HL-60 (cell line): ENCODE measurements around the gene ITGB1BP2.

Source experiments
- DNase-seq, 2 experiments: peaks; one replicate each; pipeline ENCODE4 v3.0.0-alpha.2; 2010 to 2020; ENCODE audit warnings: low read depth in 1 of 2, low spot score in 1 of 2
- H3K27ac ChIP-seq: fragments of 250-450 bp; sonication (Bioruptor Pico); replicated peaks from 2 replicates; pipeline ENCODE4 v1.5.1; 2020; ENCODE audit warnings: mild to moderate bottlenecking, moderate library complexity
- H3K27me3 ChIP-seq: fragments of 250-450 bp; sonication (Bioruptor Pico); 2 replicates; pipeline ENCODE4 v1.5.1; 2021; ENCODE audit warnings: mild to moderate bottlenecking, moderate library complexity; ENCODE audit not compliant: insufficient read depth, poor library complexity, severe bottlenecking
- H3K4me3 ChIP-seq: replicated peaks from 2 replicates; pipeline ENCODE4 v1.5.1; 2011; ENCODE audit warnings: mild to moderate bottlenecking, control low read depth, low read length; ENCODE audit not compliant: insufficient read depth
- GABPA ChIP-seq: IDR thresholded peaks from 2 replicates; pipeline ENCODE4 v1.6.1; 2012; ENCODE audit warnings: low read depth
- POLR2AphosphoS5 ChIP-seq: IDR thresholded peaks from 2 replicates; pipeline ENCODE4 v1.6.1; 2012; ENCODE audit warnings: low read depth
- SPI1 ChIP-seq: IDR thresholded peaks from 2 replicates; pipeline ENCODE4 v1.6.1; 2012; ENCODE audit warnings: low read depth, mild to moderate bottlenecking, borderline replicate concordance
- long read RNA-seq: library from polyadenylated mRNA; unstranded; transcript quantifications from one replicate; pipeline ENCODE4 v2.0.0, GENCODE V29; 2020
- TF ChIP-seq, protein P1 (sequence below): IDR thresholded peaks from one replicate; pipeline ENCODE4 v1.5.1; 2011; ENCODE audit warnings: low read length, control low read depth, inconsistent platforms; ENCODE audit not compliant: insufficient read depth
- TF ChIP-seq, protein P2 (sequence below): IDR thresholded peaks from 2 replicates; pipeline ENCODE4 v1.6.1; 2012; ENCODE audit warnings: low read depth; ENCODE audit not compliant: insufficient replicate concordance

ITGB1BP2 gene
- long read RNA-seq, result 0 reads

DNA sequence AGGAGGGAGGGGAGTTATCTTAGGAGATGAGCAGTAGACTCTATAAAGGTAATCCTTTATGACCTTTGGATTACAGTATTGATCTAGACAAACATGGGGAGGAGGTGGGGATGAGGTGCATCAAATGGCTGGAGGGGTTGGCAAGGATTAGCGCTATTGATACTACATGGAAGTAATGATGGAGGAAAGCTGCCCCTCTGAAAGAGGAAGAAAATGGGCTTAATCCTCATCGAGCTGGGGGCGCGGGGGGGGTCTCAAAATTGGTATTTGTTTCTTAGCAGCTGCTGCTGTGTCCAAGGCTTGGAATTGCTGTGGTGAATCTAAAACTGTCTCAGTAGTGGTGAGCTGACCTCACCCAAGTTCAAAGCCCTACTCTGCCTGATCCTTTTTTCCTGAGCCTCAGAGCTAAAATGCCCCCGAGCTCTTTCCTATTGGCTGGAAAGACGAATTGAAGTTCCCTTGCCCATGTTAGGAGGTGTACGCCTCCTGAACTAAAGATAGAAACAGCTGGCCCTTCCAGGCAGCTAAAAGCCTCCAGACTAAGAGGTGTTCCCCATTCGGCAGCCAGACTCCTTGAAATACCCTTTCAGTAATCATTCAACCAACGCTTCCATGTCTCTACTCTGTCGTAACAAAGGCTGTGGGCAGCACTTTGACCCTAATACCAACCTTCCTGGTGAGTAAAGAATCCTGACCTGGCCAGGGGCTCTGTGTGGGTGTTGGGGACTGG, at the start of gene ITGB1BP2:
TSS of gene ITGB1BP2 (plus strand) at position 556 of the 730 bp plus-strand sequence. CDS start at position 613, 57 bp downstream.
- no peak within 1 kb of the TSS for H3K27ac ChIP-seq
- H3K27me3 ChIP-seq, result no peaks in the 10 kb centered on the region
- H3K4me3 ChIP-seq, result no peak within 1 kb of the TSS
- TF ChIP-seq SPI1, result no peak
- TF ChIP-seq, protein P1, sequence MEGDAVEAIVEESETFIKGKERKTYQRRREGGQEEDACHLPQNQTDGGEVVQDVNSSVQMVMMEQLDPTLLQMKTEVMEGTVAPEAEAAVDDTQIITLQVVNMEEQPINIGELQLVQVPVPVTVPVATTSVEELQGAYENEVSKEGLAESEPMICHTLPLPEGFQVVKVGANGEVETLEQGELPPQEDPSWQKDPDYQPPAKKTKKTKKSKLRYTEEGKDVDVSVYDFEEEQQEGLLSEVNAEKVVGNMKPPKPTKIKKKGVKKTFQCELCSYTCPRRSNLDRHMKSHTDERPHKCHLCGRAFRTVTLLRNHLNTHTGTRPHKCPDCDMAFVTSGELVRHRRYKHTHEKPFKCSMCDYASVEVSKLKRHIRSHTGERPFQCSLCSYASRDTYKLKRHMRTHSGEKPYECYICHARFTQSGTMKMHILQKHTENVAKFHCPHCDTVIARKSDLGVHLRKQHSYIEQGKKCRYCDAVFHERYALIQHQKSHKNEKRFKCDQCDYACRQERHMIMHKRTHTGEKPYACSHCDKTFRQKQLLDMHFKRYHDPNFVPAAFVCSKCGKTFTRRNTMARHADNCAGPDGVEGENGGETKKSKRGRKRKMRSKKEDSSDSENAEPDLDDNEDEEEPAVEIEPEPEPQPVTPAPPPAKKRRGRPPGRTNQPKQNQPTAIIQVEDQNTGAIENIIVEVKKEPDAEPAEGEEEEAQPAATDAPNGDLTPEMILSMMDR, result no peak
- 0 out of 2 replicates have a peak, but pooled peaks have one; percentile 48 for TF ChIP-seq POLR2AphosphoS5
- peak in 1 of 2 experiments; percentile 6 for DNase-seq

DNA sequence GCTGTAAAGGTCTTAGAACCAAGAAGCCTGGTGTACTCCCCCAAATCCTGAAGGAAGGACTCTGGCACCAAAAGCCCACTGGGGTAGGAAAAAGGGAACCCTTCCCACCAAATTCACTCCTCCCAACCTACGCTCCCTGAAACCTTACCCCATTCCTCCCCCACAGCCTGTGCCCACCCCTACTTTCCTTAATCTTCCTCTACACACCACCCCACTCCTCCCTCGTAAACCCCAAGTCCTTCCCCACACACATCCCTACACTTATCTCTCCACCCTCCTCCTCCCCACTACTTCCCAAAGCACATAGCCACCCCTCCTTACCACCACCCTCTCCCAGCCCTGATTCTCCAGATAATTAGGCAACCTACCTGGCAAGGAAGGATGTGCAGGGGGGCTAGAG, 49.3 kb upstream of the ITGB1BP2 start:
- TF ChIP-seq SPI1 (no peak), POLR2AphosphoS5 (no peak), GABPA (no peak)
- TF ChIP-seq, protein P2, sequence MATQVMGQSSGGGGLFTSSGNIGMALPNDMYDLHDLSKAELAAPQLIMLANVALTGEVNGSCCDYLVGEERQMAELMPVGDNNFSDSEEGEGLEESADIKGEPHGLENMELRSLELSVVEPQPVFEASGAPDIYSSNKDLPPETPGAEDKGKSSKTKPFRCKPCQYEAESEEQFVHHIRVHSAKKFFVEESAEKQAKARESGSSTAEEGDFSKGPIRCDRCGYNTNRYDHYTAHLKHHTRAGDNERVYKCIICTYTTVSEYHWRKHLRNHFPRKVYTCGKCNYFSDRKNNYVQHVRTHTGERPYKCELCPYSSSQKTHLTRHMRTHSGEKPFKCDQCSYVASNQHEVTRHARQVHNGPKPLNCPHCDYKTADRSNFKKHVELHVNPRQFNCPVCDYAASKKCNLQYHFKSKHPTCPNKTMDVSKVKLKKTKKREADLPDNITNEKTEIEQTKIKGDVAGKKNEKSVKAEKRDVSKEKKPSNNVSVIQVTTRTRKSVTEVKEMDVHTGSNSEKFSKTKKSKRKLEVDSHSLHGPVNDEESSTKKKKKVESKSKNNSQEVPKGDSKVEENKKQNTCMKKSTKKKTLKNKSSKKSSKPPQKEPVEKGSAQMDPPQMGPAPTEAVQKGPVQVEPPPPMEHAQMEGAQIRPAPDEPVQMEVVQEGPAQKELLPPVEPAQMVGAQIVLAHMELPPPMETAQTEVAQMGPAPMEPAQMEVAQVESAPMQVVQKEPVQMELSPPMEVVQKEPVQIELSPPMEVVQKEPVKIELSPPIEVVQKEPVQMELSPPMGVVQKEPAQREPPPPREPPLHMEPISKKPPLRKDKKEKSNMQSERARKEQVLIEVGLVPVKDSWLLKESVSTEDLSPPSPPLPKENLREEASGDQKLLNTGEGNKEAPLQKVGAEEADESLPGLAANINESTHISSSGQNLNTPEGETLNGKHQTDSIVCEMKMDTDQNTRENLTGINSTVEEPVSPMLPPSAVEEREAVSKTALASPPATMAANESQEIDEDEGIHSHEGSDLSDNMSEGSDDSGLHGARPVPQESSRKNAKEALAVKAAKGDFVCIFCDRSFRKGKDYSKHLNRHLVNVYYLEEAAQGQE, result no peak
- TF ChIP-seq, protein P1, result no peak
- Histone ChIP-seq H3K4me3 (no peak overlapping the region), H3K27me3 (no peaks in the 10 kb centered on the region), H3K27ac (no peak overlapping the region)
- DNase-seq, result no peak

DNA sequence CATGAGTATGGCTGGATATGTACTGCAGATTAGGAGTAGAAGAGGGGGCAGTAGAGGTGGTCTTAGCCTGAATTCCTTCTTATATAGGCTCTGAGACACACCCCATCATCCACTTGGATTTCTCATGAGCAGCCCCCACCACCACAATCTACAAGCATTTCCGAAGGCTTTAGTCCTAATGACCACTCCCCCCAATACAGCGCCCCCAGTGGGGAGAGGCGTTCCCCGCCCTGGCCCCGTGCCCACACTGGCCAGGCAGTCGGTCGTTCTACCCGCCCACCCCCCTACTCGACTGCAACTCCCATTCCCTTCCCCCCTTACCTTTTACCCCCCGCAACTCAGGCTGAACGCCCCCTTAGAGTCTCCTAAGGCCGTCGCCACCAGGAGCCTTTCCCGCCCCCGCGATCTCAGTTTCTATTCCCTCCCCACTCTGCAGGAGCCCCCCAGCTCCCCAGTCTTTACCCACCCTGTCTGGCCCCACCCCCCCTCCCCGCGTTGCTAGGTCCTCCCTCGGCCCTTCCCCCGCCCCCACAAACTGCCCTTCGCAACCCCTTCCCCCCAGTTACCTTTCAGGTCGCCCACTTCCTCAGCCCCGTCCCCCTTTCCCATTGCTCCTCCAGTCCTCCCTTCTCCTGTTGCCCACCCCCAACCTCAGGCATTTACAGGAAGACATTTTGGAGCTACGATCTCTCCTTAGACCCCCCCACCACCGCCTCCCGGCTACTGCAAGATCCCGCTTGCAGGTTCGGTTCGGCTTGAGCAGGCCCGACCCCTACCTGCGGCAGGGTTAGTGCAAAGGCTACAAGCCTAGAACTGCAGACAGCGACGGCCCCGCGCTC, 48.1 kb upstream of the ITGB1BP2 start:
- TF ChIP-seq, protein P2, result no peak
- TF ChIP-seq GABPA, result no peak
- TF ChIP-seq, protein P1, result peak; percentile 21
- Histone ChIP-seq H3K27me3 (no peaks in the 10 kb centered on the region), H3K27ac (peak overlapping the region; percentile 88), H3K4me3 (peak overlapping the region; percentile 53)
- peak in 1 of 2 experiments; percentile 45 for DNase-seq
